Activated B cell treated with CpG ODN at 0.5 μM for 24 hours (primary cell): Measurements from ENCODE around the gene RAMP3. TPM values are rescaled to one million over a fixed set of nuclear protein-coding genes. Genes with fewer than 3 reads are reported as not detected.

Source experiments
- ATAC-seq: fragments of 200-7000 bp; cut with Tn5 transposase; one replicate; pipeline ENCODE4 v1.10.0; 2021; ENCODE audit warnings: low read depth, mild to moderate bottlenecking, moderate library complexity
- CTCF ChIA-PET: fragments of 350-600 bp; sonication (Branson Sonifier 250); formaldehyde crosslinking; loops from one replicate; lab custom pipeline; 2021; ENCODE audit warnings: antibody characterized with exemption; lab: Charles Lee
- POLR2A ChIA-PET: fragments of 350-600 bp; sonication (Branson Sonifier 250); formaldehyde crosslinking; loops from one replicate; lab custom pipeline; 2021; ENCODE audit warnings: antibody characterized with exemption; lab: Charles Lee
- DNase-seq: peaks from one replicate; pipeline ENCODE4 v3.0.0; 2022
- H3K27ac Mint-ChIP-seq: one replicate; pipeline ENCODE4 v1.8.0; 2020; ENCODE audit warnings: mixed read lengths
- H3K27me3 Mint-ChIP-seq: one replicate; pipeline ENCODE4 v1.8.0; 2021; ENCODE audit warnings: mixed read lengths
- H3K36me3 Mint-ChIP-seq: one replicate; pipeline ENCODE4 v1.8.0; 2021; ENCODE audit warnings: low read depth, mixed read lengths
- H3K4me1 Mint-ChIP-seq: one replicate; pipeline ENCODE4 v1.8.0; 2021; ENCODE audit warnings: mixed read lengths
- H3K4me3 Mint-ChIP-seq: one replicate; pipeline ENCODE4 v1.8.0; 2020; ENCODE audit warnings: mild to moderate bottlenecking, mixed read lengths
- H3K9me3 Mint-ChIP-seq: one replicate; pipeline ENCODE4 v1.8.0; 2020; ENCODE audit warnings: mixed read lengths
- intact Hi-C: fragments of 100-400 bp; cut with micrococcal nuclease; formaldehyde crosslinking; loops from one replicate; pipeline ENCODE4 v1.15.1; 2024
- total RNA-seq: library from RNA; stranded (reverse); gene quantifications from 2 replicates; pipeline ENCODE4 v1.2.3, GENCODE V29; 2022
- TF ChIP-seq, protein P1 (sequence below): fragments of 200-600 bp; IDR thresholded peaks from one replicate; pipeline ENCODE4 v1.8.0; 2022; ENCODE audit warnings: antibody characterized with exemption, mild to moderate bottlenecking

RAMP3 gene
- total RNA-seq, 1 donor from 2014 or later: not detected

DNA sequence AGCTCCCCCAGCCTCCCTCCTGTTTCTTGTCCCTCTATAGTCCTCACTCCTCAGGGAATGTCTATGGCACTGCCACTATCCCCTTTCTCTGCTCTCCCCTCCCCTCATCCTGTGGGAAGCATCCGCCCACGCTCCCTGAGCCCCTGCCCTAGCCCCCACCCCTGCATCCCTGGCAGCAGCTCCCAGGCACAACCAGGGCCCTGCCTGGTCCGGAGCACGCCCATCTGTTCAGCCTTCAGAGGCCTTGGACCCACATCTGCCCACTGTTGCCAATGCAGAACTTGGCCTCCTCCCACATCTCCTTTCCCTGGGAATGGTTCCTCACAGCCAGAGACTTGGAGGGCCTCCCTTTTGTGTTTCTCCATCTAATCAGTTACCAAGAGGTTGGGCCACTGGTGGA, 25.7 kb upstream of the RAMP3 start:
- H3K4me3 Mint-ChIP-seq: no peak overlapping the region
- TF ChIP-seq, protein P1, sequence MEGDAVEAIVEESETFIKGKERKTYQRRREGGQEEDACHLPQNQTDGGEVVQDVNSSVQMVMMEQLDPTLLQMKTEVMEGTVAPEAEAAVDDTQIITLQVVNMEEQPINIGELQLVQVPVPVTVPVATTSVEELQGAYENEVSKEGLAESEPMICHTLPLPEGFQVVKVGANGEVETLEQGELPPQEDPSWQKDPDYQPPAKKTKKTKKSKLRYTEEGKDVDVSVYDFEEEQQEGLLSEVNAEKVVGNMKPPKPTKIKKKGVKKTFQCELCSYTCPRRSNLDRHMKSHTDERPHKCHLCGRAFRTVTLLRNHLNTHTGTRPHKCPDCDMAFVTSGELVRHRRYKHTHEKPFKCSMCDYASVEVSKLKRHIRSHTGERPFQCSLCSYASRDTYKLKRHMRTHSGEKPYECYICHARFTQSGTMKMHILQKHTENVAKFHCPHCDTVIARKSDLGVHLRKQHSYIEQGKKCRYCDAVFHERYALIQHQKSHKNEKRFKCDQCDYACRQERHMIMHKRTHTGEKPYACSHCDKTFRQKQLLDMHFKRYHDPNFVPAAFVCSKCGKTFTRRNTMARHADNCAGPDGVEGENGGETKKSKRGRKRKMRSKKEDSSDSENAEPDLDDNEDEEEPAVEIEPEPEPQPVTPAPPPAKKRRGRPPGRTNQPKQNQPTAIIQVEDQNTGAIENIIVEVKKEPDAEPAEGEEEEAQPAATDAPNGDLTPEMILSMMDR: no peak
- H3K4me1 Mint-ChIP-seq: peaks cover 4% of the 10 kb centered on the region
- CTCF ChIA-PET: no interaction called here
- H3K9me3 Mint-ChIP-seq: no peaks in the 10 kb centered on the region
- POLR2A ChIA-PET: no interaction called here
- ATAC-seq (no peak), DNase-seq (no peak)
- intact Hi-C loops: no loop called here
- H3K27me3 Mint-ChIP-seq: no peaks in the 10 kb centered on the region
- no peak overlapping the region for H3K27ac Mint-ChIP-seq
- no peaks in the 10 kb centered on the region for H3K36me3 Mint-ChIP-seq

DNA sequence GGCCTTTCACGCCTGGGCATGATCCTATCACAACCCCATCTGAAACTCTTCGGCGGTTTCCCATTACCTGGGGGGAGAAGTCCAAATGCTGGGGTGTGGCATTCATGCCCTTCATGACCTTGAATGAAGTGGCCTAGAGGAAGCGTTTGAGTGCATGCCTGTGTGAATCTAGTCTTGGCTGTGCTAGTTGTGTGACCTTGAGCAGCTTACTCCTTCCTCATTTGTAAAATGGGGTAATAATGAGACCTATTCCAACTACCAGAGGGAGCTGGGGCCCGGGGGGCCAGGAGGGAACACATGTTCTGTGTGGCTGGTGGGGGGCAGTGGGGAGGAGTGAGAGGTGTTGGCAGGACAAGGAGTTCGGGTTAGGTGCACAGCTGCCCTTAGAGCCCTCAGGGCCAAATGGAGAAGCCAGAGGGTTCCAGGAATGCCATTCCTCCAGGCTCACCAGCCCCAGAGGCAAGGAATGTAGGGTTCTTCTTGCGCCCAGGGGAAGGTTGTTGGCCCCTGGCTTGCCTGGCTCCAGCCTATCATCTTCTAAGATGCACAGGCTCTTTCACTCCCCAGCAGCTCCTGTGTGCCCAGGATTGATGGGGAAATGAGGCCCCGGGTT, 24.8 kb upstream of the RAMP3 start:
- Mint-ChIP-seq H3K4me1 (peaks cover 4% of the 10 kb centered on the region), H3K4me3 (no peak overlapping the region), H3K27me3 (no peaks in the 10 kb centered on the region), H3K27ac (no peak overlapping the region), H3K9me3 (no peaks in the 10 kb centered on the region), H3K36me3 (no peaks in the 10 kb centered on the region)
- CTCF ChIA-PET: no interaction called here
- TF ChIP-seq, protein P1: no peak
- no peak for DNase-seq
- no peak for ATAC-seq
- intact Hi-C loops: no loop called here
- POLR2A ChIA-PET: no interaction called here

- Mint-ChIP-seq H3K4me3 (no peak overlapping the region), H3K27ac (no peak overlapping the region), H3K36me3 (no peaks in the 10 kb centered on the region), H3K27me3 (no peaks in the 10 kb centered on the region), H3K9me3 (no peaks in the 10 kb centered on the region), H3K4me1 (peaks cover 4% of the 10 kb centered on the region)
- intact Hi-C loops: no loop called here
- CTCF ChIA-PET: interaction anchor here (0.9 kb wide), 1 partner anchor 276 kb away, joined by 3 read pairs; no protein-coding TSS in a partner anchor
- TF ChIP-seq, protein P1: no peak
- DNase-seq (no peak), ATAC-seq (no peak)
- POLR2A ChIA-PET: no interaction called here
These were observed 24.2 kb upstream of the RAMP3 start for GRCh38 chr7:45133352-45133751.

DNA sequence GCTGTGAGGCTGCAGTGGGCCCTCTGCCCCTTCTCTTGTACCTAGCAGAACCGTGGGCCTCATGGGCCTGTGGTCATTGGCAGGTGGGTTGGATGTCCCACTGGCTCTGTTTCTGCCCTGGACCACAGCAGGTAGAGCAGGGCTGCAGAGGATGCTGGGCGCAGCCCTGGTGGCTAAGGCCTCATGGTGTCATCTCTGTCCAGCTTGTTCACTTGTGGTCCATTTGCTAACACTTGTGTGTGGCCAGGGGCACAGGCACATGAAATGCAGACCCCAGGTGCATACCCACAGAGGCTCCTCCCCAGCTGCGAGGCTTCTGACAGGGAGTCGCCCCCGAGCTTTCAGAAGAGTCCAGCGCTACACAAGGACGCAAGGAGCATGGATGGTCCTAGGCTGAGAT, 23.7 kb upstream of the RAMP3 start:
- Mint-ChIP-seq H3K27ac (no peak overlapping the region), H3K9me3 (no peaks in the 10 kb centered on the region), H3K27me3 (no peaks in the 10 kb centered on the region), H3K4me1 (peaks cover 4% of the 10 kb centered on the region), H3K4me3 (no peak overlapping the region), H3K36me3 (no peaks in the 10 kb centered on the region)
- POLR2A ChIA-PET: no interaction called here
- no peak for DNase-seq
- TF ChIP-seq, protein P1: no peak
- ATAC-seq: no peak
- intact Hi-C loops: no loop called here
- CTCF ChIA-PET: interaction anchor here (0.9 to 4.6 kb wide), 2 partner anchors 161 to 277 kb away, joined by 3 to 100 read pairs; no protein-coding TSS in a partner anchor

DNA sequence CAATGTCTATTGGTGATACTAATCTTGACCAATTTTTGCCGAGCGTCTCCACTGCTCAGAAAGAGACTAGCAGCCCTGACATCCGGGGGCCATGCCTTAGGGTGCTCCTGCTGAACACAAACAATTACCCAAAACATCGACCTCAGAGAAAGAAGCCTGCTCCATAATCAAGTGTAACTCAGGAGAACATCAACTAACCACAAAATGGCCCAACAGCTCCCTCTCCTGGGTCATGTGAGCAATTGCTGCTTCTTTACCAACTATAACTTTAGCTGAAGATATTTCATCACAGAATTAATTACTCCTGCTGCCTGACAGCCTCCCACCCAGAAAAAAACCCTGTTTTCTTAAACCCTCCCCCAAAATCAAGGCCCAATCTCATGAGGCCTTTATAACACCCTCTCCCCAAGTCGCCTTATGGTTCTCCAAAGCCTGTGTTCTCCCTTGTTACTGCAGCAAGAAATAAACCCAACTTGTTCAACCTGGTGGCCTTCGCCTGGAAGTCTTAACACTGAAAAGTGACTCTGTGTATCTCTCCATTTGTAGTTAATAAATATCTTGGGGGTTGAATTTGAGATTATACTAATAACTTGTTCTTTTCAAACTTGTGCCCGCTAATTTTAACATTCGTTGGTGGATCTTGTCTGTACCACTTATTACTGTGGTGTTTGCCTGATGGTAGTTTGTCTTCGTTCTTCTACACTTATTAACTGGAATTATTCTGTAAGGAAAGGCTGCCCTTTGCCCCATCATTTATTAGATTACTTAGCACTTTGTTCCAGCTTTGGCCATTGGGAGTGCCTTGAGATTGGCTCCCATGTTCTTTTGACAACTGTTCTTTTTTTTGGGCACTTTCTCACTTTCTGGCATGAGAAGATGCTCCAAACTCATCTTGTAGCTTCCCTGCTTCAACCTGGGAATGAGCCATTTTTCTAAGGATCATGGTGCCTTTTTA, 21.2 kb upstream of the RAMP3 start:
- TF ChIP-seq, protein P1: no peak
- CTCF ChIA-PET: interaction anchor here (0.6 to 4.6 kb wide), 30 partner anchors 8 to 889 kb away, joined by 3 to 100 read pairs (median 4); partner anchors contain the start of genes H2AZ2, TBRG4 and TMED4
- POLR2A ChIA-PET: interaction anchor here (0.8 to 1.4 kb wide), 8 partner anchors 136 to 386 kb away, joined by 3 to 5 read pairs (median 3); partner anchors contain the start of genes H2AZ2 and MYO1G
- DNase-seq (no peak), ATAC-seq (peak; percentile 92)
- Mint-ChIP-seq H3K27ac (no peak overlapping the region), H3K27me3 (no peaks in the 10 kb centered on the region), H3K9me3 (no peaks in the 10 kb centered on the region), H3K4me1 (peaks cover 11% of the 10 kb centered on the region), H3K36me3 (no peaks in the 10 kb centered on the region), H3K4me3 (no peak overlapping the region)
- intact Hi-C loops: loop anchor here (1.0 to 2.0 kb wide), 8 partner anchors 25 to 548 kb away; partner anchors contain the start of genes H2AZ2 and TBRG4
